ENCODE measurements around the gene DOCK7. TPM values are rescaled to one million over a fixed set of nuclear protein-coding genes. Genes with fewer than 3 reads are reported as not detected.

Gene DOCK7
- total and polyA plus RNA-seq, 2 of the 13 experiments (the other 11 are each of a cell fraction or from before 2014, with no cell fraction given), result 45.7 to 67.2 TPM

GRCh38 chr1:62621907-62622306 is 66.3 kb downstream of the DOCK7 start (continued):
- TF ChIP-seq KAT7 (CRISPR knock-in tag; IDR thresholded peaks at IDR 0.05; ENCODE audit: borderline replicate concordance), result peak; percentile 38; the same call in 1 of the 2 replicates
- TF ChIP-seq ZNF83 (CRISPR knock-in tag; IDR thresholded peaks at IDR 0.05; ENCODE audit: borderline replicate concordance), result no peak
- TF ChIP-seq MED1 (CRISPR knock-in tag; IDR thresholded peaks at IDR 0.05), result peak; percentile 94
- 0 out of 2 replicates have a peak, but pooled peaks have one; percentile 33 for TF ChIP-seq ZNF160 (CRISPR knock-in tag; IDR thresholded peaks at IDR 0.05)
- TF ChIP-seq DBP (CRISPR knock-in tag; IDR thresholded peaks at IDR 0.05; ENCODE audit: not compliant biosample characterization), result no peak
- TF ChIP-seq TCF7L2 (IDR thresholded peaks at IDR 0.05; ENCODE audit: low read depth, low read length), result no peak
- peak; percentile 99 for TF ChIP-seq CEBPB (IDR thresholded peaks at IDR 0.05; ENCODE audit: borderline replicate concordance, low read depth, low read length)
- TF ChIP-seq ZFP62 (CRISPR knock-in tag; IDR thresholded peaks at IDR 0.05), result no peak
- no peak for TF ChIP-seq ESRRA (CRISPR knock-in tag; IDR thresholded peaks at IDR 0.05; ENCODE audit: low read depth)
- TF ChIP-seq, protein P1, sequence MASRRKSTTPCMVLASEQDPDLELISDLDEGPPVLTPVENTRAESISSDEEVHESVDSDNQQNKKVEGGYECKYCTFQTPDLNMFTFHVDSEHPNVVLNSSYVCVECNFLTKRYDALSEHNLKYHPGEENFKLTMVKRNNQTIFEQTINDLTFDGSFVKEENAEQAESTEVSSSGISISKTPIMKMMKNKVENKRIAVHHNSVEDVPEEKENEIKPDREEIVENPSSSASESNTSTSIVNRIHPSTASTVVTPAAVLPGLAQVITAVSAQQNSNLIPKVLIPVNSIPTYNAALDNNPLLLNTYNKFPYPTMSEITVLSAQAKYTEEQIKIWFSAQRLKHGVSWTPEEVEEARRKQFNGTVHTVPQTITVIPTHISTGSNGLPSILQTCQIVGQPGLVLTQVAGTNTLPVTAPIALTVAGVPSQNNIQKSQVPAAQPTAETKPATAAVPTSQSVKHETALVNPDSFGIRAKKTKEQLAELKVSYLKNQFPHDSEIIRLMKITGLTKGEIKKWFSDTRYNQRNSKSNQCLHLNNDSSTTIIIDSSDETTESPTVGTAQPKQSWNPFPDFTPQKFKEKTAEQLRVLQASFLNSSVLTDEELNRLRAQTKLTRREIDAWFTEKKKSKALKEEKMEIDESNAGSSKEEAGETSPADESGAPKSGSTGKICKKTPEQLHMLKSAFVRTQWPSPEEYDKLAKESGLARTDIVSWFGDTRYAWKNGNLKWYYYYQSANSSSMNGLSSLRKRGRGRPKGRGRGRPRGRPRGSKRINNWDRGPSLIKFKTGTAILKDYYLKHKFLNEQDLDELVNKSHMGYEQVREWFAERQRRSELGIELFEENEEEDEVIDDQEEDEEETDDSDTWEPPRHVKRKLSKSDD (CRISPR knock-in tag; IDR thresholded peaks at IDR 0.05; ENCODE audit: low read depth), result peak; percentile 81
- no peak for TF ChIP-seq PHF20 (CRISPR knock-in tag; IDR thresholded peaks at IDR 0.05)
- TF ChIP-seq POLR2AphosphoS2 (IDR thresholded peaks at IDR 0.05; ENCODE audit: low read depth, low read length), result no peak
- TF ChIP-seq ATM (IDR thresholded peaks at IDR 0.05; ENCODE audit: borderline replicate concordance), result no peak
- TF ChIP-seq NFRKB (IDR thresholded peaks at IDR 0.05), result no peak
- TF ChIP-seq MAFF (IDR thresholded peaks at IDR 0.05; ENCODE audit: low read depth, low read length), result peak; percentile 80
- TF ChIP-seq TAF1 (CRISPR knock-in tag; IDR thresholded peaks at IDR 0.05), result no peak; the same call in 1 of the 2 replicates
- peak; percentile 92 for TF ChIP-seq ZNF205 (CRISPR knock-in tag; IDR thresholded peaks at IDR 0.05)
- no peak for TF ChIP-seq MTF2 (CRISPR knock-in tag; IDR thresholded peaks at IDR 0.05; ENCODE audit: borderline replicate concordance)
- TF ChIP-seq ZNF883 (CRISPR knock-in tag; IDR thresholded peaks at IDR 0.05; ENCODE audit: not compliant biosample characterization), result no peak
- TF ChIP-seq SUZ12 (IDR thresholded peaks at IDR 0.05; ENCODE audit: low read depth, low read length), result no peak
- TF ChIP-seq ZNF317 (CRISPR knock-in tag; IDR thresholded peaks at IDR 0.05), result peak; percentile 91
- TF ChIP-seq HNF1A (IDR thresholded peaks at IDR 0.05; ENCODE audit: low read depth), result 0 out of 2 replicates have a peak, but pooled peaks have one; percentile 58
- TF ChIP-seq HNF1A (CRISPR knock-in tag; IDR thresholded peaks at IDR 0.05; ENCODE audit: borderline replicate concordance), result peak; percentile 75
- TF ChIP-seq SOX5 (CRISPR knock-in tag; IDR thresholded peaks at IDR 0.05; ENCODE audit: borderline replicate concordance), result peak; percentile 96
- 0 out of 2 replicates have a peak, but pooled peaks have one; percentile 71 for TF ChIP-seq NFE2 (CRISPR knock-in tag; IDR thresholded peaks at IDR 0.05)
- TF ChIP-seq SSRP1 (CRISPR knock-in tag; IDR thresholded peaks at IDR 0.05), result 0 out of 2 replicates have a peak, but pooled peaks have one; percentile 89
- no peak for TF ChIP-seq ZNF777 (CRISPR knock-in tag; IDR thresholded peaks at IDR 0.05)

Measured in HepG2 (cell line).